ENCODE data around the gene NUTM2F. TPM values are rescaled to one million over a fixed set of nuclear protein-coding genes. Genes with fewer than 3 reads are reported as not detected.

The NUTM2F gene
- total RNA-seq, 2 donors from 2014 or later = not detected

GRCh38 chr9:94289691-94290090, 38.8 kb downstream of the NUTM2F start:
- H3K27me3 ChIP-seq (replicated peaks; ENCODE audit: insufficient read depth) = no peaks in the 10 kb centered on the region
- H3K9me3 ChIP-seq = no peaks in the 10 kb centered on the region
- TF ChIP-seq, protein P1, sequence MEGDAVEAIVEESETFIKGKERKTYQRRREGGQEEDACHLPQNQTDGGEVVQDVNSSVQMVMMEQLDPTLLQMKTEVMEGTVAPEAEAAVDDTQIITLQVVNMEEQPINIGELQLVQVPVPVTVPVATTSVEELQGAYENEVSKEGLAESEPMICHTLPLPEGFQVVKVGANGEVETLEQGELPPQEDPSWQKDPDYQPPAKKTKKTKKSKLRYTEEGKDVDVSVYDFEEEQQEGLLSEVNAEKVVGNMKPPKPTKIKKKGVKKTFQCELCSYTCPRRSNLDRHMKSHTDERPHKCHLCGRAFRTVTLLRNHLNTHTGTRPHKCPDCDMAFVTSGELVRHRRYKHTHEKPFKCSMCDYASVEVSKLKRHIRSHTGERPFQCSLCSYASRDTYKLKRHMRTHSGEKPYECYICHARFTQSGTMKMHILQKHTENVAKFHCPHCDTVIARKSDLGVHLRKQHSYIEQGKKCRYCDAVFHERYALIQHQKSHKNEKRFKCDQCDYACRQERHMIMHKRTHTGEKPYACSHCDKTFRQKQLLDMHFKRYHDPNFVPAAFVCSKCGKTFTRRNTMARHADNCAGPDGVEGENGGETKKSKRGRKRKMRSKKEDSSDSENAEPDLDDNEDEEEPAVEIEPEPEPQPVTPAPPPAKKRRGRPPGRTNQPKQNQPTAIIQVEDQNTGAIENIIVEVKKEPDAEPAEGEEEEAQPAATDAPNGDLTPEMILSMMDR (IDR thresholded peaks at IDR 0.05) = no peak
- no peak for DNase-seq (ENCODE audit: low spot score)
- no peak overlapping the region for H3K4me3 ChIP-seq
- H3K36me3 ChIP-seq = no peaks in the 10 kb centered on the region
- peaks cover 11 to 55% of the 10 kb centered on the region in 2 donors for H3K4me1 ChIP-seq (ENCODE audit: control insufficient read depth in 1 of 2, low read depth in 2 of 2)
- H3K27ac ChIP-seq = peak overlapping the region; percentile 46 to 55
- ATAC-seq (ENCODE audit: insufficient number of reproducible peaks, low FRiP score, low read depth) = no peak

GRCh38 chr9:94287877-94288513, 40.4 kb downstream of the NUTM2F start:
- DNase-seq (ENCODE audit: low spot score) (no peak), ATAC-seq (ENCODE audit: insufficient number of reproducible peaks, low FRiP score, low read depth) (no peak)
- Histone ChIP-seq H3K4me3 (no peak overlapping the region), H3K27ac (peak overlapping the region; percentile 44 to 53), H3K4me1 (ENCODE audit: control insufficient read depth in 1 of 2, low read depth in 2 of 2) (peaks cover 9 to 53% of the 10 kb centered on the region in 2 donors), H3K27me3 (replicated peaks; ENCODE audit: insufficient read depth) (no peaks in the 10 kb centered on the region), H3K9me3 (no peaks in the 10 kb centered on the region), H3K36me3 (no peaks in the 10 kb centered on the region)
- TF ChIP-seq, protein P1 (IDR thresholded peaks at IDR 0.05) = no peak

GRCh38 chr9:94286116-94286515, 42.3 kb downstream of the NUTM2F start:
- Histone ChIP-seq H3K4me3 (no peak overlapping the region), H3K27me3 (replicated peaks; ENCODE audit: insufficient read depth) (no peaks in the 10 kb centered on the region), H3K4me1 (ENCODE audit: control insufficient read depth in 1 of 2, low read depth in 2 of 2) (peaks cover 5 to 37% of the 10 kb centered on the region in 2 donors), H3K9me3 (no peaks in the 10 kb centered on the region), H3K27ac (no peak overlapping the region), H3K36me3 (no peaks in the 10 kb centered on the region)
- no peak for ATAC-seq (ENCODE audit: insufficient number of reproducible peaks, low FRiP score, low read depth)
- no peak for DNase-seq (ENCODE audit: low spot score)
- TF ChIP-seq, protein P1 (IDR thresholded peaks at IDR 0.05) = no peak

- DNase-seq (ENCODE audit: low spot score) = no peak
- Histone ChIP-seq H3K4me1 (ENCODE audit: control insufficient read depth in 1 of 2, low read depth in 2 of 2) (no peaks in the 10 kb centered on the region), H3K27me3 (replicated peaks; ENCODE audit: insufficient read depth) (no peaks in the 10 kb centered on the region), H3K27ac (no peak overlapping the region), H3K4me3 (no peak overlapping the region), H3K36me3 (peaks cover 8% of the 10 kb centered on the region), H3K9me3 (no peaks in the 10 kb centered on the region)
- no peak for ATAC-seq (ENCODE audit: insufficient number of reproducible peaks, low FRiP score, low read depth)
- TF ChIP-seq, protein P1 (IDR thresholded peaks at IDR 0.05) = no peak
These were observed 47.3 kb downstream of the NUTM2F start for GRCh38 chr9:94281101-94281500.

DNA sequence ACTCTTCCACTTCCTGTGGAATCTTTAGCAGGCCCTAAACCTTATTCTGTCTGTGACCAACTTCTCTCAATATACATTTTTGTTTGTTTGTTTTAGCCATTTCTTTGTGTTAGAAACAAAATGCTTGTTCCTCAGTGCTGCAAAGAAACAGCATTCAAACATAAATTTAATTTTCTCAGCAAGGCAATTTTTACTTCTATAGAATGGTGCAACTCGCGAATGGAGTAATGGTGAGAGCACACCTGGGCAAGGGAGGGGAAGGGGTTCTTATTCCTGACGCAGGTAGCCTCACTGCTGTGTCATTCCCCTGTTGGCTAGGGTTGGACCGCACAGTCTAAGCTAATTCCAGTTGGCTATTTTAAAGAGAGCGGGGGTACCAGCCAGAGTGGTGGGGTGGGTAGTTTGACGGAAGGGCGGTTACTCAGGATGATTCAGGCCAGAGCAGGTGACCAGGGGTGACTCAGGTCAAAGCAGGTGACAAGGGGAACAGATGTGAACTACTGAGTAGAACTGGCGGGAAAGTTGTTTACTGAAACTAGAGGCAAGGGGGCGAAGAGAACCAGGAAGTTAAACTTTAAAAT, 47.9 kb downstream of the NUTM2F start:
- Histone ChIP-seq H3K4me1 (ENCODE audit: control insufficient read depth in 1 of 2, low read depth in 2 of 2) (no peaks in the 10 kb centered on the region), H3K9me3 (no peaks in the 10 kb centered on the region), H3K4me3 (no peak overlapping the region), H3K27me3 (replicated peaks; ENCODE audit: insufficient read depth) (no peaks in the 10 kb centered on the region), H3K36me3 (peaks cover 8% of the 10 kb centered on the region), H3K27ac (no peak overlapping the region)
- ATAC-seq (ENCODE audit: insufficient number of reproducible peaks, low FRiP score, low read depth) = no peak
- TF ChIP-seq, protein P1 (IDR thresholded peaks at IDR 0.05) = no peak
- no peak for DNase-seq (ENCODE audit: low spot score)
